CMK (cell line): ENCODE data around the gene CCT3.
"Not testable (repeated sequence)": the region's sequence is repeated elsewhere in the genome, so short reads cannot be mapped to it uniquely, and the experiment has no call there.

ENCODE experiments used
- DNase-seq: peaks from one replicate; pipeline ENCODE4 v3.0.0-alpha.2; 2010; ENCODE audit warnings: low read depth

CCT3 gene

DNA sequence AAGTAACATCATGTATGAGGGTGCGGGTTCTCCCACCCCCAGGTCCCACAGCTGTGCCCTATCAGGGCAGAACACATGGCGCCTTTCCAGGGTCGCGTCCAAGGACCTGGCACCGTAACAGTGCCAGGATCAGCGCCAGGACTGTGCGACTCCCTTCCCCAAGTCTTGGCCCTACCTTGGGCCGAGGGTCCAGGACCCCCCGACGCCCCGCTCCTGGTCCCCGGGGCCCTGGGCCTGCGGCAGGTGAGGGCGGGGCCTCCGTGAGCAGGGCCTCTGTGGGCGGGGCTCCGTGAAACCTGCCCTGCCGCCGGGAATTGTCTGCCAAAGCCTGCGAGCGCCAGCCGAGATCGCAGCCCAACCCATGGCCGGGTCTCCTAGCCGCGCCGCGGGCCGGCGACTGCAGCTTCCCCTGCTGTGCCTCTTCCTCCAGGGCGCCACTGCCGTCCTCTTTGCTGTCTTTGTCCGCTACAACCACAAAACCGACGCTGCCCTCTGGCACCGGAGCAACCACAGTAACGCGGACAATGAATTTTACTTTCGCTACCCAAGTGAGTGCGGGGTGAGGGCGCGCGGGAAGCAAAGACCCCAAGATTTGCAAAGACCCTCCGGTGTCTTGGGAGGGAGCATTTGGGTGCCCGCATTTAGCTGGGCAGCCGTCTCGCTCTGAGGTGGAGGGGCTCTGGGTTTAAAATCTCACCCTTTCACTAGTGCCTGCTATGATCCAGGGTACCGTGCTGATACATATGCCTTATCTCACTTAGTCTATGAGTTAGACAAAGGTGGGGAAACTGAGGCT lies 31.0 kb upstream of the CCT3 start, which contains the start of gene RHBG:
TSS of gene RHBG (plus strand) at position 323 of the 796 bp plus-strand sequence. CDS start at position 362, 39 bp downstream.
- DNase-seq = peak; percentile 44

GRCh38 chr1:156368157-156368658 lies 30.1 kb upstream of the CCT3 start:
- DNase-seq = no peak

- DNase-seq = no peak
Measured at GRCh38 chr1:156367383-156368156, 29.5 kb upstream of the CCT3 start.

DNA sequence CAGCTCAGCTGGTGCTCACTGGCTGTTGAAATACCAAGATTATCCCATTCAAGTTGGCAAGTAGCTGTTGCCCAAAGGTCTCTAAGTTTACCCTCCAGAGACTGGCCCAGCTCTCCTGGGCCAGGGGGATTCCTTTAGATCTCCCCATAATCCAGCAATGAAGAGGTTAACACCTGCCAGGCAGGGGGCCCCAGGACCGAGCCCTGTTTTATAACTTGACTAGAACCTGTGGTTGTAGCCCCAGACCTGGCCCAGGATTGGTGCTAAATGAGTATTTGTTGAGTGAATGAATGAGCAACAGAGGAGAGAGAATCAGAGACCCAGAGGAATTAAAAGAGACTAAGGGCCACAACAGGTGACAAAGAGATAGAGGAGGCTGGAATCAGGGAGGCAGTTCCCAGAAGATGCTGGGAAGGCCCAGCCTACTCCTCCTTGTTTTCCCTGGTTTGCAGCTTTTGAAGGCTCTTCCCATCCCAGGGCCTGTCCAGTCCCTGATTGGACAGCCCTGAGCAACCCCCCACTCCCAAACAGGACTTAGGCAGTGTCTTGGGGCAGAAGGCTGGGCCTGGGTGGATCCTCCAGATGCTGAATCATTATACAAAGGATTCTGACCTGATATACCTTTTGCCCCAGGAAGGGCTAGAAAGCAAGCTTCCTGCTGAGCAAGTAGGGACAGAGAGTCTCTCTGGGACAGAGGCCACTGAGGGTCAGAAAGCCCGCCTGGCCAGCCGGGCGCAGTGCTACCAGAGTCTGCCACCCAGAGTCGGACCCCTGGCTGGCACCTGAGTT lies 28.5 kb upstream of the CCT3 start:
- DNase-seq = no peak

- DNase-seq = no peak
Measured at GRCh38 chr1:156365754-156366153, 27.7 kb upstream of the CCT3 start.

DNA sequence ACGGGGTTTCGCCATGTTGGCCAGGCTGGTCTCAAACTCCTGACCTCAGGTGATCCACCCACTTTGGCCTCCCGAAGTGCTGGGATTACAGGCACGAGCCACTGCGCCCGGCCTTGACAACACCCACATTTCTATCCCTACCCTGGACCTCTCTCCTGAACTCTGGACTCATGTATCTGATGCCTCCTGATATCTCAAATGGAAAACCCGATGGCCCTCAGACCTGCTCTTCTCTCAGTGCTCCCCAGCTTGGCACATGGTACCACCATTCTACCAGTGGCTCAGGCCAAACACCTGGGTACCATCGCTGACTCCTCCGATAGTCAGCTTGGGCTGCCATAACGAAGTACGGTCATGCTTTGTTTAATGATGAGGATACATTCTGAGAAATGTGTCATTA lies 22.4 kb upstream of the CCT3 start:
- no peak for DNase-seq

GRCh38 chr1:156359973-156360372 lies 21.9 kb upstream of the CCT3 start:
- DNase-seq = no peak

- no peak for DNase-seq
Measured at GRCh38 chr1:156359249-156359648, 21.2 kb upstream of the CCT3 start.

DNA sequence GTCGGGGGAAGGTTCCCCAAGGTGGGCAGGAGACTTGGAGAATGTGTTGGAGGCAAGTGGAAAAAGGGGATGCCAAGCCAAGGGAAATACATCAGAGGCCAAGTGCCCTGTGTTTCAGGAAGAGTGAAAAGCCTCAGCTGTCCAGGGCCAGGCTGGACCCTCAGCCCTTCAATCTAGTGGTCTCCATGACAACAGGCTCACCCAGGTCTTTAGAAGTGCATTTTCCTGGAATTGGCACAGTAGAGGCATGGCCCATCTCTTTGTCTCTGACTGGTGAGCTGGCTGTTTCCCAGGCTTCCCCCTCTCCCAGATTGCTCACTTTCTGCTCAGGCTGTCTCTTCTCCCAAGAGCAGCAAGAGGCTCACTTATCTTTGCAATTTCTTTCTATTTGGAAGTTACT lies 20.5 kb upstream of the CCT3 start:
- no peak for DNase-seq

DNA sequence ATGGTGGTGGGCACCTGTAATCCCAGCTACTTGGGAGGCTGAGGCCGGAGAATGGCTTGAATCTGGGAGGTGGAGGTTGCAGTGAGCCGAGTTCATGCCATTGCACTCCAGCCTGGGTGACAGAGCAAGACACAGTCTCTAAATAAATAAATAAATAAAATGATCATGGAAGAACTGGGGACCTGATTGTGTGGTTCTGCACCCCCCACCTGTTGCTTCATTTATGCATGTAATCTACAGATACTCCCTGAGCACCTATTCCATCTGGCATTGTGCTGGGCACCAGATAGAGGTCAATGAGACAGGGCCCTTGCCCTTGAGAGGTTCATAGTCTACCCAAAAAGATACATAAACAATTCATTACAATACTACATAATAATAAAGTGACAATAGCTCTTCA lies 19.9 kb upstream of the CCT3 start:
- no peak for DNase-seq

DNA sequence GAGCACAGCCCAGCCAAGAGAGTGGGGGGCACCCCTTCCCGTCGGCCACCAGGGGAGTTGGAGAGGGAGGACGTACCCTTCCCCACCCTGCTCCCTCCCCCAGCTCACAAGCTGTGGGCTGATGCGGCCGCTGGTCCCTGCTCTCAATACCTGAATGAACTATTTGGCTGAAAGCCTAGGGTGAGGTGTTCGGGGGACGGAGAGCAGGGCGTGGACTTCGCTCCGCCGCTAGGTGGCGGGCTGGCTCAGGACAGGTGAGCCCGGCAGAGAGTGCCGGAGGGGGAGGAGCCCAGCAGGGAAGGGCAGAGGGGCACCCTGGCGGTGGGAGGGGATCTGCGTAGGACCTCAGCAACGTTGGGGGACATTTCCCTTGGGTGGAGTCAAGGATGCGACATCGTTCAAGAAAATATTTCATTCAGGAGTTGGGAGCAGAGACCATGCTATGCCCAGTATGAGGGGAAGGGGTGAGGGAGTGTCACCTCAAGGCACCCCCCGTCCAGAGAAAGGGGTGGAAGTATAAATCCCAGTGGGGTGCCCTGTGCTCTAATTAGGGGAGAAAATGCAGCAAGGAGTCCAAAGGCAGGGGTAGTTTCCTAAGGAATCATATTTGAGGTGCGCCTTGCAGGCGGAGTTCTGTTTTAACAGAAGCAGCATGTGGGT lies 18.9 kb upstream of the CCT3 start:
- DNase-seq = no peak

- DNase-seq = no peak
Measured at GRCh38 chr1:156356262-156356874, 18.3 kb upstream of the CCT3 start.

- DNase-seq = not testable (repeated sequence)
Measured at GRCh38 chr1:156352481-156352880, 14.4 kb upstream of the CCT3 start.

DNA sequence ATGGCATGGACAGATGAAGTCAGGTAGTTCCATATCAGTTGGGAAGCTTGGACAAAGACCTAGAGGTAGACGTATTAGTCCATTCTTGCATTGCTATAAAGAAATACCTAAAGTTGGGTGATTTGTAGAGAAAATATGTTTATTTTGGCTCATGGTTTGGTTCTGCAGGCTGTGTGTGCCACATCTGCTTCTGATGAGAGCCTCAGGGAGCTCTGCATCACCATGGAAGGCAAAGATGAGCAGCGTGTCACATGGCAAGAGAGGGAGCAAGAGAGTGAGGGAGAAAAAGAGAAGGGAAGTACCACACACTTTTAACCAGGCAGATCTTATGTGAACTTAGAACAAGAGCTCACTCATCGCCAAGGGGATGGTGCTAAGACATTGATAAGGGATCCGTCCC lies 9.2 kb upstream of the CCT3 start:
- no peak for DNase-seq

- no peak for DNase-seq
Measured at GRCh38 chr1:156346636-156347035, 8.5 kb upstream of the CCT3 start.

- DNase-seq = not testable (repeated sequence)
Measured at GRCh38 chr1:156346035-156346434, 7.9 kb upstream of the CCT3 start.

- no peak for DNase-seq
Measured at GRCh38 chr1:156344409-156344808, 6.3 kb upstream of the CCT3 start.

GRCh38 chr1:156342166-156342955 lies 4.3 kb upstream of the CCT3 start:
- DNase-seq = no peak

DNA sequence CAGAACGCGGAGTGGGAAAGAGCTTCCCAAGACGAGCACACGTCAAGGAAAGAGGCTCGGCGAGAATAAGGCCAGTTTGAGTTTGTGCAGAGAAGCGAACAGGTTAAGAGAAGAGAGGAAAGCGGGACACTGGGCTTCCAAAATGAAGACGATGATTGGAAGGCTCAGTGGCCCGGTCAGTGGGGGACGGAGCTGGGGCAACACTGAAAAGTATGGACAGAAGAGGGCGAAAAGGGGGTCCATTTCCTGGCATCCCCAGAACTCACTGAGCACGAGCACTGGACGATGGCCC lies 258 bp downstream of the CCT3 start:
- no peak for DNase-seq

- no peak for DNase-seq
Measured at GRCh38 chr1:156337052-156337887, 822 bp downstream of the CCT3 start.
